CD4-positive, alpha-beta memory T cell (primary cell): Measurements from ENCODE around the gene SLC25A28. TPM values are rescaled to one million over a fixed set of nuclear protein-coding genes. Genes with fewer than 3 reads are reported as not detected.
"Not testable (repeated sequence)": the region's sequence is repeated elsewhere in the genome, so short reads cannot be mapped to it uniquely, and the experiment has no call there.

Experiments used
- CTCF ChIA-PET: fragments of 350-600 bp; sonication (Branson Sonifier 250); formaldehyde crosslinking; loops from one replicate; lab custom pipeline; 2021; ENCODE audit warnings: inconsistent platforms; ENCODE audit not compliant: partially characterized antibody; lab: Charles Lee
- POLR2A ChIA-PET: fragments of 350-600 bp; sonication (Branson Sonifier 250); formaldehyde crosslinking; loops from one replicate; lab custom pipeline; 2021; ENCODE audit not compliant: partially characterized antibody; lab: Charles Lee
- DNase-seq, 5 donors: peaks; one replicate each; pipeline versions ENCODE4 v3.0.0 to v3.0.0-alpha.2; 2020 to 2022; ENCODE audit warnings: mixed read lengths in 1 of 5
- H3K27ac ChIP-seq: one replicate; pipeline ENCODE4 v1.7.0; 2013; ENCODE audit warnings: low read depth, low read length
- H3K27me3 ChIP-seq: 2 replicates; pipeline ENCODE4 v1.7.0; 2013; ENCODE audit warnings: mild to moderate bottlenecking, low read length, moderate library complexity; ENCODE audit not compliant: insufficient read depth
- H3K36me3 ChIP-seq: 2 replicates; pipeline ENCODE4 v1.7.0; 2013; ENCODE audit warnings: mild to moderate bottlenecking, low read length, moderate library complexity; ENCODE audit not compliant: insufficient read depth
- H3K4me1 ChIP-seq: 2 replicates; pipeline ENCODE4 v1.7.0; 2013; ENCODE audit warnings: mild to moderate bottlenecking, low read length, moderate library complexity; ENCODE audit not compliant: insufficient read depth
- H3K4me3 ChIP-seq, 2 donors: one replicate each; pipeline ENCODE4 v1.7.0; 2013; ENCODE audit warnings: low read length in 2 of 2, mild to moderate bottlenecking in 1 of 2
- H3K9me3 ChIP-seq, 2 donors: one replicate each; pipeline ENCODE4 v1.7.0; 2013; ENCODE audit warnings: low read length in 2 of 2, control low read depth in 1 of 2; ENCODE audit not compliant: control insufficient read depth in 1 of 2
- H3K27ac Mint-ChIP-seq, 7 donors: one replicate each; pipeline ENCODE4 v1.8.0; 2020 to 2021; ENCODE audit warnings: mixed read lengths in 7 of 7, mild to moderate bottlenecking in 6 of 7, inconsistent platforms in 3 of 7, moderate library complexity in 3 of 7
- H3K27me3 Mint-ChIP-seq, 2 donors: one replicate each; pipeline ENCODE4 v1.8.0; 2020 to 2021; ENCODE audit warnings: mixed read lengths in 2 of 2
- H3K36me3 Mint-ChIP-seq, 2 donors: one replicate each; pipeline ENCODE4 v1.8.0; 2020 to 2021; ENCODE audit warnings: mixed read lengths in 2 of 2, inconsistent platforms in 1 of 2, mild to moderate bottlenecking in 1 of 2
- H3K4me1 Mint-ChIP-seq, 4 donors: one replicate each; pipeline ENCODE4 v1.8.0; 2020 to 2021; ENCODE audit warnings: mixed read lengths in 4 of 4, mild to moderate bottlenecking in 1 of 4
- H3K4me3 Mint-ChIP-seq, 8 donors: one replicate each; pipeline ENCODE4 v1.8.0; 2020 to 2021; ENCODE audit warnings: mixed read lengths in 8 of 8, mild to moderate bottlenecking in 7 of 8, moderate library complexity in 6 of 8, inconsistent platforms in 3 of 8
- H3K9me3 Mint-ChIP-seq, 8 donors: one replicate each; pipeline ENCODE4 v1.8.0; 2020 to 2021; ENCODE audit warnings: mixed read lengths in 8 of 8, mild to moderate bottlenecking in 5 of 8, inconsistent platforms in 3 of 8, moderate library complexity in 1 of 8
- intact Hi-C: fragments of 100-400 bp; cut with micrococcal nuclease; formaldehyde crosslinking; loops from one replicate; pipeline ENCODE4 v1.15.1; 2023
- polyA plus RNA-seq, 2 donors: library from polyadenylated mRNA; unstranded; fragments of 300-500 nt; fragmentation: Illumina TruSeq; gene quantifications; one replicate each; pipeline ENCODE4 v1.2.3, GENCODE V29; 2021
- total RNA-seq, 2 experiments: library from RNA; stranded (reverse); gene quantifications; one replicate each; pipeline ENCODE4 v1.2.3, GENCODE V29; 2021

SLC25A28 gene
- total and polyA plus RNA-seq, 4 experiments from 2014 or later = 19.4 to 91.9 (median 60.0) TPM

DNA sequence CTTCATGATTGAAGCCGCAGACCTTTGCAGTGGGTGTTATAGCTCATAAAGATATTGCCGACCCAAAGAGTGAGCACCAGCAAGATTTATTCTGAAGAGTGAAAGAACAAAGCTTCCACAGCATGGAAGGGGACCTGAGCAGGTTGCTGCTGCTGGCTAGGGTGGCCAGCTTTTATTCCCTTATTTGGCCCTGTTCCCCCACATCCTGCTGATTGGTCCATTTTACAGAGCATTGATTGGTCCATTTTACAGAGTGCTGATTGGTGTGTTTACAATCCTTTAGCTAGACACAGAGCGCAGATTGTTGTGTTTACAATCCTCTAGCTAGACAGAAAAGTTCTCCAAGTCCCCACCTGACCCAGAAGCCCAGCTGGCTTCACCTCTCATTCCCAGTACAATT lies 4.9 kb upstream of the SLC25A28 start:
- H3K4me1 Mint-ChIP-seq = peaks cover 7 to 25% (median 12%) of the 10 kb centered on the region in 4 donors
- H3K36me3 ChIP-seq, intact Hi-C loops, H3K27me3 Mint-ChIP-seq, H3K27ac ChIP-seq, H3K9me3 ChIP-seq, H3K4me3 ChIP-seq, H3K4me1 ChIP-seq, POLR2A ChIA-PET, H3K36me3 Mint-ChIP-seq, H3K4me3 Mint-ChIP-seq, H3K9me3 Mint-ChIP-seq, H3K27me3 ChIP-seq, DNase-seq: not testable (repeated sequence)
- peak overlapping the region in 1 of 7 donors; percentile 26 for H3K27ac Mint-ChIP-seq
- CTCF ChIA-PET = interaction anchor here (1.3 to 6.2 kb wide), 3 partner anchors 8 to 13 kb away, joined by 3 to 45 read pairs (median 4); no protein-coding TSS in a partner anchor

DNA sequence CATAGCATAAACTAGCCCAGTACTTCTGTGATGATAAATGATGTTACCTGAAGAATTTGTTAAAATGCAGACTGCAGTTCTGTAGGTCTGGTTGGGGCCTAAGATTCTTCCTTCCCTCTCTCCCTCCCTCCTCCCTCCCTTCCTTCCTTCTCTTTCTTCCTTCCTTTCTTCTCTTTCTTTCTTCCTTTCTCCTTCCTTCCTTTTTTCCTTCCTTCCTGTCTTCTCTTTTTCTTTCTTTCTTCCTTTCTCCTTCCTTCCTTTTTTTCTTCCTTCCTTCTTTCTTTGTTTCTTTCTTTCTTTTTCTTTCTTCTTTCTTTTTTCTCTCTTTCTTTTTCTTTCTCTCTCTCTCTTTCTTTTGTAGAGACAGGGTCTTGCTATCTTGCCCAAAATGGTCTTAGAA lies 3.7 kb upstream of the SLC25A28 start:
- peaks cover 0 to 2% of the 10 kb centered on the region in 2 donors for H3K27me3 Mint-ChIP-seq
- no peaks in the 10 kb centered on the region for H3K9me3 ChIP-seq
- ChIA-PET POLR2A (interaction anchor here (1.1 kb wide), 1 partner anchor 108 kb away, joined by 3 read pairs; the partner anchor contains the start of genes COX15 and CUTC), CTCF (interaction anchor here (6.2 kb wide), 1 partner anchor 12 kb away, joined by 45 read pairs; no protein-coding TSS in a partner anchor)
- peak overlapping the region in 2 of 7 donors; percentile 57 to 77 for H3K27ac Mint-ChIP-seq
- H3K4me1 ChIP-seq = peaks cover 16% of the 10 kb centered on the region
- H3K4me3 ChIP-seq = no peak overlapping the region
- no peaks in the 10 kb centered on the region for H3K9me3 Mint-ChIP-seq
- peaks cover 12 to 30% (median 18%) of the 10 kb centered on the region in 4 donors for H3K4me1 Mint-ChIP-seq
- peaks cover 0 to 6% of the 10 kb centered on the region in 2 donors for H3K36me3 Mint-ChIP-seq
- peak overlapping the region in 1 of 8 donors; percentile 6 for H3K4me3 Mint-ChIP-seq
- H3K27me3 ChIP-seq = no peaks in the 10 kb centered on the region
- no peak for DNase-seq
- H3K27ac ChIP-seq = no peak overlapping the region
- intact Hi-C loops = loop anchor here (5.0 kb wide), 3 partner anchors 88 to 1177 kb away; partner anchors contain the start of genes HIF1AN and HPS1
- H3K36me3 ChIP-seq = no peaks in the 10 kb centered on the region

GRCh38 chr10:99621454-99622251 lies 1.4 kb upstream of the SLC25A28 start:
- H3K4me1 ChIP-seq = peaks cover 39% of the 10 kb centered on the region
- Mint-ChIP-seq H3K9me3 (no peaks in the 10 kb centered on the region), H3K4me3 (peak overlapping the region; percentile 81 to 96 (median 92)), H3K27ac (peak overlapping the region; percentile 90 to 98 (median 97)), H3K36me3 (peaks cover 0 to 9% of the 10 kb centered on the region in 2 donors), H3K4me1 (peaks cover 27 to 52% (median 37%) of the 10 kb centered on the region in 4 donors), H3K27me3 (no peaks in the 10 kb centered on the region)
- intact Hi-C loops = loop anchor here (2.0 to 5.0 kb wide), 4 partner anchors 91 to 1487 kb away; partner anchors contain the start of genes HIF1AN, HPS1 and R3HCC1L
- H3K27ac ChIP-seq = peak overlapping the region; percentile 93
- POLR2A ChIA-PET = interaction anchor here (1.4 to 4.3 kb wide), 5 partner anchors 10 to 1487 kb away, joined by 3 to 40 read pairs (median 25); partner anchors contain the start of genes COX15, CUTC, ENTPD7 and GOT1
- H3K9me3 ChIP-seq = no peaks in the 10 kb centered on the region
- no peak for DNase-seq
- CTCF ChIA-PET = interaction anchor here (0.9 to 6.2 kb wide), 3 partner anchors 8 to 62 kb away, joined by 3 to 45 read pairs (median 6); no protein-coding TSS in a partner anchor
- H3K36me3 ChIP-seq = no peaks in the 10 kb centered on the region
- no peaks in the 10 kb centered on the region for H3K27me3 ChIP-seq
- H3K4me3 ChIP-seq = peak overlapping the region; percentile 24 to 71

GRCh38 chr10:99620711-99621453 lies 643 bp upstream of the SLC25A28 start:
- Histone ChIP-seq H3K27me3 (no peaks in the 10 kb centered on the region), H3K36me3 (no peaks in the 10 kb centered on the region), H3K4me1 (peaks cover 47% of the 10 kb centered on the region), H3K27ac (peak overlapping the region; percentile 93), H3K9me3 (no peaks in the 10 kb centered on the region), H3K4me3 (peak overlapping the region; percentile 24 to 71)
- ChIA-PET POLR2A (interaction anchor here (1.4 to 4.3 kb wide), 6 partner anchors 9 to 1487 kb away, joined by 3 to 40 read pairs (median 16); partner anchors contain the start of genes COX15, CUTC, ENTPD7 and GOT1), CTCF (interaction anchor here (0.7 to 6.2 kb wide), 2 partner anchors 9 to 37 kb away, joined by 3 to 45 read pairs; no protein-coding TSS in a partner anchor)
- peak overlapping the region; percentile 81 to 96 (median 92) for H3K4me3 Mint-ChIP-seq
- peaks cover 33 to 60% (median 43%) of the 10 kb centered on the region in 4 donors for H3K4me1 Mint-ChIP-seq
- no peaks in the 10 kb centered on the region for H3K9me3 Mint-ChIP-seq
- H3K36me3 Mint-ChIP-seq = peaks cover 0 to 11% of the 10 kb centered on the region in 2 donors
- intact Hi-C loops = loop anchor here (1.0 to 5.0 kb wide), 8 partner anchors 38 to 1486 kb away; partner anchors contain the start of genes COX15, CUTC, DNMBP and ENTPD7
- H3K27me3 Mint-ChIP-seq = no peaks in the 10 kb centered on the region
- DNase-seq = peak; percentile 76 to 97 (median 88)
- H3K27ac Mint-ChIP-seq = peak overlapping the region; percentile 90 to 98 (median 97)

DNA sequence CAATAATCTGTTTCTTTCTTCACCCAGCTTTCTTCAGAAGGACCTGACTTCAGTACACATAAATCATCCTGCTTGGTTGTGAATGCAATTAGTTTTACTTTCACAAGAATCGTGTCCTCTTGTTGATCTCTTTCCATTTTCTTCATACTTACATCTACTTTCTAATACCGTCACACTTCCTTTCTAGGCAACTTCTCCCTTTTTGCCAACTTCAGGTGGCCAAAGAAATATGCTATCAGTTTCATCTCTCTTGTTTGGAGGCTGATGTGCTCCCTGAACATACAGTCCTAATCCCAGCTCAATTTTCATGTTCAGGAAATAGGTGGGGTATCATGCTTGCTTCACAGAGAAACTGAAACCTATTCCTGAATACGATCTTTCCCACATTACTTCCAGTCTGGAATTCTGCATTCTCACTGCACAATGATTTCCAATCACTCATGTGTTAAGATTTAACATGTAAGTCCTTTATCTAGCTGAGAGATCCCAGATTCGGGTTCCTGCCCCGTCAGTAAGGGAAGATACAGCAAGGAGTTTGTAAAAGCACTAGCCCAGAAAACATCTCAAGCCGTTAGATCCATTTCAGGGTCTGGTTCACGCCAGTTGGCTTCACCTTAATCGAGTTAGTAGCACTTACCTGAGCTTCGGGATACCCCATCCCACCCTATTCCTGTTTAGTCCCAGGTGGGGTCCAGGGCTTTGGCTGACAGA lies 994 bp downstream of the SLC25A28 start:
- H3K36me3 ChIP-seq = no peaks in the 10 kb centered on the region
- peak in 3 of 5 donors; percentile 12 to 33 (median 30) for DNase-seq

GRCh38 chr10:99617696-99618095 lies 2.5 kb downstream of the SLC25A28 start:
- Histone ChIP-seq H3K4me3 (no peak overlapping the region), H3K27ac (peak overlapping the region; percentile 19), H3K9me3 (no peaks in the 10 kb centered on the region), H3K4me1 (peaks cover 51% of the 10 kb centered on the region), H3K27me3 (no peaks in the 10 kb centered on the region), H3K36me3 (peaks cover 8% of the 10 kb centered on the region)
- peaks cover 1 to 20% of the 10 kb centered on the region in 2 donors for H3K36me3 Mint-ChIP-seq
- peaks cover 39 to 67% (median 51%) of the 10 kb centered on the region in 4 donors for H3K4me1 Mint-ChIP-seq
- peak overlapping the region in 5 of 7 donors; percentile 18 to 65 (median 58) for H3K27ac Mint-ChIP-seq
- CTCF ChIA-PET = interaction anchor here (1.2 to 2.6 kb wide), 2 partner anchors 8 to 181 kb away, joined by 3 to 10 read pairs; no protein-coding TSS in a partner anchor
- peak overlapping the region in 6 of 8 donors; percentile 21 to 94 (median 64) for H3K4me3 Mint-ChIP-seq
- no peaks in the 10 kb centered on the region for H3K27me3 Mint-ChIP-seq
- POLR2A ChIA-PET = interaction anchor here (0.6 to 4.0 kb wide), 3 partner anchors 41 to 187 kb away, joined by 3 to 25 read pairs (median 3); partner anchors contain the start of genes ENTPD7 and GOT1
- H3K9me3 Mint-ChIP-seq = no peaks in the 10 kb centered on the region
- DNase-seq = no peak
- intact Hi-C loops = no loop called here

More for the DNA sequence above, 994 bp downstream of the SLC25A28 start:
- Mint-ChIP-seq H3K4me1 (peaks cover 39 to 67% (median 49%) of the 10 kb centered on the region in 4 donors), H3K36me3 (peaks cover 0 to 19% of the 10 kb centered on the region in 2 donors), H3K9me3 (no peaks in the 10 kb centered on the region), H3K4me3 (peak overlapping the region; percentile 82 to 96 (median 87)), H3K27ac (peak overlapping the region; percentile 56 to 95 (median 84)), H3K27me3 (no peaks in the 10 kb centered on the region)
- H3K4me1 ChIP-seq = peaks cover 51% of the 10 kb centered on the region
- peak overlapping the region; percentile 53 to 95 for H3K4me3 ChIP-seq
- no peaks in the 10 kb centered on the region for H3K9me3 ChIP-seq
- ChIA-PET CTCF (interaction anchor here (0.6 to 1.0 kb wide), 2 partner anchors 18 to 39 kb away, joined by 3 read pairs; no protein-coding TSS in a partner anchor), POLR2A (interaction anchor here (4.0 to 4.3 kb wide), 3 partner anchors 40 to 189 kb away, joined by 25 to 40 read pairs (median 33); partner anchors contain the start of genes COX15, CUTC, ENTPD7 and GOT1)
- intact Hi-C loops = no loop called here
- H3K27ac ChIP-seq = peak overlapping the region; percentile 93
- no peaks in the 10 kb centered on the region for H3K27me3 ChIP-seq
